ENCODE data around the gene VTI1B. TPM values are rescaled to one million over a fixed set of nuclear protein-coding genes. Genes with fewer than 3 reads are reported as not detected.

The VTI1B gene
- total RNA-seq, 4 donors from 2014 or later, result 96.1 to 133 (median 114) TPM

GRCh38 chr14:67653651-67654280 is 20.7 kb downstream of the VTI1B start:
- no peak for ATAC-seq (ENCODE audit: low FRiP score)
- DNase-seq (ENCODE audit: low spot score), result no peak
- TF ChIP-seq, protein P1, sequence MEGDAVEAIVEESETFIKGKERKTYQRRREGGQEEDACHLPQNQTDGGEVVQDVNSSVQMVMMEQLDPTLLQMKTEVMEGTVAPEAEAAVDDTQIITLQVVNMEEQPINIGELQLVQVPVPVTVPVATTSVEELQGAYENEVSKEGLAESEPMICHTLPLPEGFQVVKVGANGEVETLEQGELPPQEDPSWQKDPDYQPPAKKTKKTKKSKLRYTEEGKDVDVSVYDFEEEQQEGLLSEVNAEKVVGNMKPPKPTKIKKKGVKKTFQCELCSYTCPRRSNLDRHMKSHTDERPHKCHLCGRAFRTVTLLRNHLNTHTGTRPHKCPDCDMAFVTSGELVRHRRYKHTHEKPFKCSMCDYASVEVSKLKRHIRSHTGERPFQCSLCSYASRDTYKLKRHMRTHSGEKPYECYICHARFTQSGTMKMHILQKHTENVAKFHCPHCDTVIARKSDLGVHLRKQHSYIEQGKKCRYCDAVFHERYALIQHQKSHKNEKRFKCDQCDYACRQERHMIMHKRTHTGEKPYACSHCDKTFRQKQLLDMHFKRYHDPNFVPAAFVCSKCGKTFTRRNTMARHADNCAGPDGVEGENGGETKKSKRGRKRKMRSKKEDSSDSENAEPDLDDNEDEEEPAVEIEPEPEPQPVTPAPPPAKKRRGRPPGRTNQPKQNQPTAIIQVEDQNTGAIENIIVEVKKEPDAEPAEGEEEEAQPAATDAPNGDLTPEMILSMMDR (IDR thresholded peaks at IDR 0.05), result no peak

DNA sequence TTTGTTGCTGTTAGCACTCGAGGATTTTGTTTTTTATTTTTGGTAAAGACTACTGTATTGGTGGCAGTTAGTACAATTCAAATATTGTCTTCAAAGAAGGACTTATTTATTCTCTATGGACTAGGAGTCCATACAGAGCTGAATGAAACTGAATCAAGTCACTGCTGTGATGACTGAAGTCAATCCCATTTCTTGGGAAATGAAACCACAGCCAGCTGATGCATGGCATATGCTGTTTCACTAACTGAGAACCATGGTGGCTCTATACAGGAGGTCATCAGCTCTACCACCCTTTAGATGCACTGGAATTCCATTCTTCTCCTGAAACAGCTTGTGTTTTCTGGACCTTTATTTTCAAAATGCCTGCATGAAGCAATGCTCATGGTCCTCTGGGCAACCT is 22.2 kb downstream of the VTI1B start:
- TF ChIP-seq, protein P1 (IDR thresholded peaks at IDR 0.05), result no peak
- no peak for DNase-seq (ENCODE audit: low spot score)

GRCh38 chr14:67650694-67651093 is 23.7 kb downstream of the VTI1B start:
- TF ChIP-seq, protein P1 (IDR thresholded peaks at IDR 0.05), result no peak
- peak; percentile 82 for ATAC-seq (ENCODE audit: low FRiP score)

More for the DNA sequence above, 22.2 kb downstream of the VTI1B start:
- no peak for ATAC-seq (ENCODE audit: low FRiP score)

DNA sequence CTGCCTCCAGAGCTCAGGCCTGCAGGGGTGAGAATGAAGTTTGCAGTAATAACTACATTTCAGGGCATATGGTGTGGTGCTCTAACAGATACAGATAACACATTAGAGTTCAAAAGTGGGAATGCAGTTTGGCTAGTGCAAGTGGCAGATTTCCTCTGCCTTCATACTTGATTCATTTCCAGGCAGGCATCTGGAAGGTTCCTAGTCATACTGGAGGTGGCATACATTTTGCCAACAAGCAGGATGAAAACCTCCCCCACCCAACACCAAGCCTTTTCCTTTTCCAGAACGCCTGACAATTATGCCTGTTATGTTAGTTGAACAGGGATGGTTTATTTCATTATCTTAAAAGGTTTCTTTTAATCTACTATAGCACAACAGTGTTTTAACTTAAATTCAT is 24.3 kb downstream of the VTI1B start:
- DNase-seq (ENCODE audit: low spot score) (no peak), ATAC-seq (ENCODE audit: low FRiP score) (no peak)
- TF ChIP-seq, protein P1 (IDR thresholded peaks at IDR 0.05), result no peak

More at GRCh38 chr14:67650694-67651093, 23.7 kb downstream of the VTI1B start:
- DNase-seq (ENCODE audit: low spot score), result no peak

- TF ChIP-seq, protein P1 (IDR thresholded peaks at IDR 0.05), result no peak
- DNase-seq (ENCODE audit: low spot score) (no peak), ATAC-seq (ENCODE audit: low FRiP score) (no peak)
These were observed 28.3 kb downstream of the VTI1B start for GRCh38 chr14:67646131-67646530.

GRCh38 chr14:67645414-67645813 is 29.0 kb downstream of the VTI1B start:
- TF ChIP-seq, protein P1 (IDR thresholded peaks at IDR 0.05), result no peak
- ATAC-seq (ENCODE audit: low FRiP score) (no peak), DNase-seq (ENCODE audit: low spot score) (no peak)

DNA sequence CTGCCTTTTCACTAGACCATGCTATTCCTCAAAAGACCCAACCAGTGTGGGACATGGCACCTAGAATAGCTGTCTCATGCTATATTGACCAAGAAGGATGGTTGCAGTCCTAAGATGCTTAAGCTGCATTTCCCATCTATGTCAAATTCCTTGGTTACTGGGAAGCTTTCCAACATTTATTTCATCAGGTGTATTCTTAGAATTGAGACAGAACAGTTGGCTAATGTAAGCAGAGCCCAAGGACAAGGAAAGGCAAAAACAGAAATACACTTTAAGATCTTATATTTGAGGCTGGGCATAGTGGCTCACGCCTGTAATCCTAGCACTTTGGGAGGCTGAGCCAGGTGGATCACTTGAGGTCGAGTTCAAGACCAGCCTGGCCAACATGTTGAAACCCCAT is 30.0 kb downstream of the VTI1B start:
- TF ChIP-seq, protein P1 (IDR thresholded peaks at IDR 0.05), result no peak
- ATAC-seq (ENCODE audit: low FRiP score), result no peak
- DNase-seq (ENCODE audit: low spot score), result no peak

Data from omental fat pad (tissue), 4 donors.